DMS153 (cell line): ENCODE results near the gene CHM.
"Not testable (repeated sequence)": the region's sequence is repeated elsewhere in the genome, so short reads cannot be mapped to it uniquely, and the experiment has no call there.

Source experiments
- DNase-seq: peaks from one replicate; lab custom pipeline; 2025; lab: John Stamatoyannopoulos, UW

Gene CHM

GRCh38 chrX:85995641-85996040 is 51.7 kb downstream of the CHM start:
- no peak for DNase-seq

DNA sequence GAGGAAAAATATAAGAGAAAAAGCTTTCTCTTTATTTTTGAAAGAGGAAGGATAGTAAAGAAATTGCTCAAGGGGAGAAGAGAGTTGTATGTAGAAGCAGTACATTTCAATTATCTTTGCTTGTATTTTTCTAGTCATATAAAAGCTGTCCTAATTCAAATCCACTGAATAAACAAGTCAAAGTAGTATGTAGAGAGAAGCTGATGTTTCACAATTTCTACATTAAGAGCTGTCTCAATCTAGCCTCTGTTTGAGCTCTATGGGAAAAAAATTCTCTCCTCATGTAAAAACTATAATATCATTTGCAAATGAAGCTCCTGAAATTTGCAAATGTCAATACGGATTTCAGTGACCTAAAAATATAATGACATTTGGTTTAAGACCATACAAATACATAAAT is 52.6 kb downstream of the CHM start:
- no peak for DNase-seq

DNA sequence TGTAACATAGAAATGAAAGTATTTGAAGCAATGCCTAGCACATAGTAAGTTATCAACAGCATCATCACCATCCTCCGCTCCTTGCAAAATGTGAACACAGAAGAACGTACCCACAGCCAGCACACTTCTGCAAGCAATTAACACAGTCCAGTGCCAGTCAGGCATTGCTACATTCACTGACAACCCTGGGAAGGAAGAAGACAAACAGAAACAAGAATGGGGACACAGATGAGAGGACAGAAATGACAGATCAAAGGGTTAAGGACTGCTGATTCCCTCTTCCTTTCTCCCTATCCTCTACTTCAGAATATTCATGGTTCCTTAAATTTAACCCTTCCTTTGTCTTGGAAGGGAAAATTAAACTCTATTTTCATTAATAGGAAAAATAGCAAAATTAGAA is 53.1 kb downstream of the CHM start:
- no peak for DNase-seq

GRCh38 chrX:85993539-85994197 is 53.7 kb downstream of the CHM start:
- DNase-seq, result no peak

DNA sequence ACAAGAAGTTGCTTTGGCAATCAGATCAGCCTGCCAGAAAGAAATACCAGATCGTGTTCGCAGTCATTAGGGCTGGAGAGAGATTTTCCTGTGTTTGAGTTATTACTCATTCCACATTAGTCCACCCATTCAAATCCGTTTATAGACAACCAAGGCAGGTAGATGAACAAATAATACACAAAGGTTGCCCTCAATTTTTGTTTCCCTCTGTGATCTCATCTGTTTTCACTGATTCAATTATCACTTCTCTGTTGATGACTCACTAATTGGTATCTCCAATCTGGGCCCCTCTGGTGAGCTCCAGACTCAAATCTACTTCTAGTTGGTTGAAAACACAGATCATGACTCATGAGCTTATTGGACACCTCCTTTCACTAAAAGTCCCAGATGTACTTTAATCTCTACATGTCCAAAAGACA is 54.5 kb downstream of the CHM start:
- peak; percentile 33 for DNase-seq

DNA sequence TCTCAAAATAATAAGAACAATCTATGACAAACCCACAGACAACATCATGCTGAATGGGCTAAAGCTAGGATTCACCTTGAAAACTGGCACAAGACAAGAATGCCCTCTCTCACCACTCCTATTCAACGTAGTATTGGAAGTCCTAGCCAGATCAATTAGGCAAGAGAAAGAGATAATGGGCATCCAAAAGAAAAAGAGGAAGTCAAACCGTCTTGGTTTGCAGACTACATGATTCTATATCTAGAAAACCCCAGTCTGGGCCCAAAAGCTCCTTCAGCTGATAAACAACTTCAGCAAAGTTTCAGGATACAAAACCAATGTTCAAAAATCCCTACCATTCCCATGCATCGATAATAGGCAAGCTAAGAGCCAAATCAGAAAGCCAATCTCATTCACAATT is 59.0 kb downstream of the CHM start:
- no peak for DNase-seq

GRCh38 chrX:85980286-85980685 is 67.1 kb downstream of the CHM start:
- no peak for DNase-seq

- no peak for DNase-seq
Observed at GRCh38 chrX:85977218-85977617, 70.1 kb downstream of the CHM start.

- DNase-seq, result not testable (repeated sequence)
Observed at GRCh38 chrX:85972351-85972750, 75.0 kb downstream of the CHM start.

- no peak for DNase-seq
Observed at GRCh38 chrX:85964744-85965143, 82.6 kb downstream of the CHM start.

DNA sequence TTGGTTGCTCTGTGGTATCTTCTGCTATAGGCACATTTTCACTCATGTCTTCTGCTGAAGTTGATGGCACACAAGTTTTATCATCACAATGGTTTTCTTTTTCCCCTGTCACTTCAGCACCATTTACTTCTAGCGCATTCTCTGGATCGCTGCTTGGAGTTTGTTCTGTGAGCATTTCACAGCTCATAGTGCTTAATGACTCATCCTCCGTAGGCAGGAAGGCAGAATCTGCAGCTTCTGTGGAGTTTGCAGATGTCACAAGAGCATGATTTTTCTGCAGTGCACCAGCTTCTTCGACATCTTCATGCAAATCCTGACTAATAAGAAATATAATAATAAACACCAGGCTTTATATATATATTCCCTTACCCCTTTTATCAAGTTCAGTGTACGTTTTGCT is 83.6 kb downstream of the CHM start:
- no peak for DNase-seq

DNA sequence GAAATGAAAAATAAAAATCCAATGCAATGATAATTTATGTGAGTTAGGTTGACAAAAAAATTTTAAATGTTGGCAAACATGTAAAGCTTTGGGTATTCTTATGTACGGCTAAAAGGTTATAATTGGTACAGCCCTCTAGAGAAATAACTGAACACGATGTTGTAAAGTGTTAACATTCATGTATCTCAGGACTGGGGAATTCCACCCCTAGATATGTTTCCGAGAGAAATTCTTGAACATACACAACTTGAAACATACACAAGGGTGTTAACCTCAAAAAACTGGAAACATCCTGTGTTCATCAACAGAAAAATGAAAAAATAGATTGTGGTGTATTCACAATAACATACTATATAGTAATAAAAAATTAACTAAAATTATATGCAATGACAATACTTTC is 91.8 kb downstream of the CHM start:
- DNase-seq, result no peak

DNA sequence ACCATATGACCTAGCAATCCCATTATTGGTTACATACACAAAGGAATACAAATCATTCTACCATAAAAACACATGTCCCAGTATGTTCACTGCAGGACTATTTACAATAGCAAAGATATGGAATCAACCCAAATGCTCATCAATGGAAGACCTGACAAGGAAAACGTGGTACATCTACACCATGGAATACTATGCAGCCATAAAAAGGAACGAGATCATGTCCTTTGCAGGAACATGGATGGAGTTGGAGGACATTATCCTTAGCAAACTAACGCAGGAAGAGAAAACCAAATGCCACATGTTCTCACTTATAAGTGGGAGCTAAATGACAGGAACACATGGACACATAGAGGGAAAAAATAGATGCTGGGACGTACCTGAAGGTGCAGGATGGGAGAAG is 102.6 kb downstream of the CHM start:
- not testable (repeated sequence) for DNase-seq

GRCh38 chrX:85941275-85941674 is 106.1 kb downstream of the CHM start:
- no peak for DNase-seq

GRCh38 chrX:85939942-85940341 is 107.4 kb downstream of the CHM start:
- DNase-seq, result not testable (repeated sequence)

- not testable (repeated sequence) for DNase-seq
Observed at GRCh38 chrX:85934399-85934798, 113.0 kb downstream of the CHM start.

DNA sequence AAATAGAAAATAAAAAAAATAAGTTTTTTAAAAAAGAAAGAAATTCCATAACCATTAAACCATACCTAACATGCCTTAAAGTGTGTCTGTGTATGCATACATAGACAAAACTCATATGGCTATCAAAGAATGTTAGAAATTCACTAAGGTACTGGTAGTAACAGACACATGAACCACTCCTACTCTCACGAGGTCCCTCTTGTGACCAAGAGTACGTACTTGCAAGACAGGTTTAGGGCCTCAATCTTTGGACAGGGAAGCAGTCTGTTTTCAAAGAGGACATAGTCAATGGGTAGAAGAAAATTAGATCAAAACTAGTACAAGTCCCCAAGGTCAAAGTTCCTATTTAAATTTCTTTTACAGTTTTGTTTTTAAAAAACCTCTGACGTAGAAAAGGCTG is 117.3 kb downstream of the CHM start:
- DNase-seq, result no peak

DNA sequence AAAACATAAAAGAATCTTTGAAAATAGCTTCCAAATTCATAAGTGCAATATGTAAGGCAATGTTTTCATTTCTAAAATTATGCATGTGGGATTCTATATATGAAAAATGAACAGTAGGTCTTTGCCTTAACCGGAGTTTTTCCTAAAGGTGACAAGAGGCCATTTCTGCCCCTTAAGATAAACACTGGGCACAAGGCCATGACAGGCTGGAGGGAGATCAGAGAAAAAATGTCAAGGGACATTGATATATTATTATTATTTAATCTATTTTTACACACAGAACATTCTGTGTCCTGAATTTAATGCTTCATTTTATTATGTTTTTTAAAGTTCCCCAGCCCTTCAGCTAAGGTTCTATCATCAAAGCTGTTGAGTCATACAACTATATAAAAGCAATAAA is 118.8 kb downstream of the CHM start:
- no peak for DNase-seq

DNA sequence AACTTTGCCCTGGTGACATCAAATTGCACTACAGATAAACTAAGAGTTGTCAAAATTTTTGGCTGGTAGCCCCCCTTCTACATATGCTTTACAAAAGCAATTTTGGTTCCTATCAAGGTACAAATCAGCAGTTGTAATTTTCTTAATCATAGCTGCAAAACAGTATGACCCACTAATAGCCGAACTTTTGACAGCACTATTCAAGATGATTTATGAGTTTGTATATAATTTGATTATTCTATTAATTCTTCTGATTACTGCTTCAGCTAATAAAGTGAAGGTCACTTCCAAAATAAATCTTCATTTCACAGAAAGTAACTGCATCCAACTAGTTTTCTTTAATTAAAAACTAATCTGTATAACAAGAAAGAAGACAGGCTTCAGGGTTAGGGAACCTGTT is 119.6 kb downstream of the CHM start:
- no peak for DNase-seq

DNA sequence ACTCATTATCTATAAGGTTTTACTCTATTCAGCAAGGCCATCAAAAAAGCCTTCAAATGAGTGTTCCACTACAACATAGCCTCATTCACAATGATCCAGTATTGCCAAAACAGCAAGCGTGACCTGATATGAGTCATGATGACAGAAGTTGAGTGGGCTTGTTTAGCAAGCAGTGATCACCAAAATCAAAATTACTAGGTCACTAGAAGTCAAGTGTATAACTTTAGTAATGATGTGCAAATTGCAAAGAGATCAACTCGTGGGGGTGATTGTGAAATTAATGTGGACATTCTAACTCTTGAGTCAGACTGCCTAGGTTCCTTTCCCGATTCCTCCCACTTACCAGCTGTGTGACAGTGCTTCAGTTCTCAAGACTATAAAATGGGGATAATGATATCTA is 124.5 kb downstream of the CHM start:
- no peak for DNase-seq

GRCh38 chrX:85916656-85917280 is 130.6 kb downstream of the CHM start:
- not testable (repeated sequence) for DNase-seq

DNA sequence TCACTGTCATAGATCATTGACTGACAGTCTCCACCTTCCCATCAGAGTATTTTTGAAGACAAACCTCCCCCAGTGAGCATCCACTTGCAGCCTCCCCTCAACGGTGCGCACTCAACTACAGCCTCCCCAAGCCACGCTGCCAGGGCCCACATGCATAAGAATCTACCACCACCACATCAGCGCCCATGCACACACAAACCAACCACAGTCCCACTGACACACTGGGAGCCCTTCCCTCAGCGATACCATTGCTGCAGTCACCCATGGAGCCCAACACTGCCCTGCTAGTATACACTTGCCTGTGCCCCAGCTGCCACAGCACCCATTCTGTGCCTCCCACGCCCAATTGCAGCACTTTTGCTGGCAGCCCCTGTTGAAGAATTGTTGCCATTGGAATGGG is 132.9 kb downstream of the CHM start:
- DNase-seq, result no peak

DNA sequence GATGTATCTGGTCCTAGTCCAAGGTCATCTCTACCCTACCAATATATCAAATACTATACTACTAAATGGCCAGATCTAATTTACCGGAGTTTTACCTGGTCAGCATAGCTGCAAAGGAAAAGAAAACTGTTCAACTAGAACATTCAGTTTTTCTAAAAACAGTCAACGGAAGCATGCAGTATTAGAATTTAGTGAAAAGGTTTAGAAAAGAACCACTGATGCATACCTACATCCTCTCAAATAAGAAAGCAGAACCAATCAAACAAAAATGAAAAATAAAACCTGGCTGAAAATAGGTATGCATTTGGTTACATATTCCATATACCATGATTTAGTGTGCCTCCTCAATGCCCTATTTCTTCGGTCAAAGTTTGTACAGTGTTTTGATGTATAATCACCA is 140.0 kb downstream of the CHM start:
- no peak for DNase-seq

DNA sequence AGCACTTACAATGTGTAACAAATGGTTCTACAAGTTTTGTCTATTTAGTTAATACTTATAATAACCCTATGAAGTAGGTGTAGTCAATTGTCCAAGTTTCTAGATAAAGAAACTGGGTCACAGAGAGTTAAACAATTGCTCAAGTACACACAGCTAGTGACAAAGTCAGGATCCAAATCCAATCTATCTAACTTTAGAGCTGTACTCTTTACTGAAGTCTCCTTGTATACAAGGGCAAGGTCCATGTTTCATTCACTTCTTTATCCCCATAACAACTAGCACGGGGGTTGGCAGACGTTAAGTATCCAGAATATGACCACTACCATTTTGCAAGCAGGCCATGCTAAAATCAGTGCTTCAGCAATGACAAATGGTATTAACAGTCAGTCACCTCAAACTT is 141.0 kb downstream of the CHM start:
- no peak for DNase-seq
